Measurements from ENCODE around the gene ODC1. TPM values are rescaled to one million over a fixed set of nuclear protein-coding genes. Genes with fewer than 3 reads are reported as not detected.

ODC1 gene
- total and polyA plus RNA-seq, 12 donors, result 4.1 to 92.8 (median 56.0) TPM

DNA sequence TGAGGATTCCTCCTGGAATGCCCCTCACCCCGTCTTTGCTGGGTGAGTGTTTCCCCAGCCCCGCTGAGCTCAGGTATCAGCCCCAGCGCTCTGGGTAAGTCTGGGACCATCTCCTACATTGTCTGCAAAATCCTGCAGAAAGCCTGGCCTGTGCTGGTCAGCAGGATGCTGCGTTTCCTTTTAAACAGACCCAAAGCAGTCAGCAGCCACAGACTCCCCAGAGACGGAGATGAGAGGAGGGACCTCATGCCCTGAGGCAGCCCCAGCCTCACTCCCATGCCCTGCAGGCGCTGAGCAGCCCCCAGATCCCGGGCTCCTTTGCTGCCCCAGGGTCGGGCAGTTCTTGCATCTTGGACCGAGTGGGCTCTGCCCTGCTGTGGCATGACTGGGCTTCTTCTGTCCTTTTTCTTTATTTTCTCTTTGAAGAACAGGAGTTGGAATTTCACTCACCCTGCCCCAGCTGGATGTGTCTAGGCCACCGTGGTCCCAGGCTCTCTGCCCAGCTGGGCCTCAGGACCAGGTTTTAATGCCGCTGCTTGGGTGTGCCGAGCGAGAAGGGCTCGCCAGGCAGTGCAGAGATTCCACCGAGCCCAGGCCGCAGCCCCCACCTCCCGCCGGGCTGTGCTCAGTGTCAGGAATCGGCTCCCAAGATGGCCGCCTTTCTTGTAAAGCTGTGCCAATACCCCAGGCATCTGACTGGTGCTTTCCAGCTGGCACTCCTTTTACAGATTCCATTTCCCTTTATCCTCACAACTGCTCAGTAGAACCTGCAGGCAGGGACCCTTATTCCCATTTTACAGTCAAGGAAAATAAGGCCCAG is 43.6 kb downstream of the ODC1 start:
- DNase-seq (no peak), ATAC-seq (peak in 6 of 8 donors; percentile 17 to 69 (median 36))
- Histone ChIP-seq H3K27me3 (no peaks in the 10 kb centered on the region), H3K27ac (peak overlapping the region; percentile 9 to 87 (median 70)), H3K36me3 (peaks cover 0 to 3% (median 0%) of the 10 kb centered on the region in 9 donors), H3K4me3 (peak overlapping the region in 3 of 10 donors; percentile 1 to 21 (median 16)), H3K4me1 (peaks cover 23 to 96% (median 80%) of the 10 kb centered on the region in 9 donors), H3K9me3 (no peaks in the 10 kb centered on the region)
- intact Hi-C loops (cut with DNase I), result loop anchor here in 9 of 10 donors (5.0 to 10.0 kb wide), 8 partner anchors 72 to 282 kb away; partner anchors contain the start of genes HPCAL1 (in 4 of the 9) and RRM2 (in 3 of the 9)
- TF ChIP-seq, protein P1, sequence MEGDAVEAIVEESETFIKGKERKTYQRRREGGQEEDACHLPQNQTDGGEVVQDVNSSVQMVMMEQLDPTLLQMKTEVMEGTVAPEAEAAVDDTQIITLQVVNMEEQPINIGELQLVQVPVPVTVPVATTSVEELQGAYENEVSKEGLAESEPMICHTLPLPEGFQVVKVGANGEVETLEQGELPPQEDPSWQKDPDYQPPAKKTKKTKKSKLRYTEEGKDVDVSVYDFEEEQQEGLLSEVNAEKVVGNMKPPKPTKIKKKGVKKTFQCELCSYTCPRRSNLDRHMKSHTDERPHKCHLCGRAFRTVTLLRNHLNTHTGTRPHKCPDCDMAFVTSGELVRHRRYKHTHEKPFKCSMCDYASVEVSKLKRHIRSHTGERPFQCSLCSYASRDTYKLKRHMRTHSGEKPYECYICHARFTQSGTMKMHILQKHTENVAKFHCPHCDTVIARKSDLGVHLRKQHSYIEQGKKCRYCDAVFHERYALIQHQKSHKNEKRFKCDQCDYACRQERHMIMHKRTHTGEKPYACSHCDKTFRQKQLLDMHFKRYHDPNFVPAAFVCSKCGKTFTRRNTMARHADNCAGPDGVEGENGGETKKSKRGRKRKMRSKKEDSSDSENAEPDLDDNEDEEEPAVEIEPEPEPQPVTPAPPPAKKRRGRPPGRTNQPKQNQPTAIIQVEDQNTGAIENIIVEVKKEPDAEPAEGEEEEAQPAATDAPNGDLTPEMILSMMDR (IDR thresholded peaks at IDR 0.05), result no peak
- WGBS, 2 donors, result 70% methylated on average over 20 of the region's 20 CpGs

DNA sequence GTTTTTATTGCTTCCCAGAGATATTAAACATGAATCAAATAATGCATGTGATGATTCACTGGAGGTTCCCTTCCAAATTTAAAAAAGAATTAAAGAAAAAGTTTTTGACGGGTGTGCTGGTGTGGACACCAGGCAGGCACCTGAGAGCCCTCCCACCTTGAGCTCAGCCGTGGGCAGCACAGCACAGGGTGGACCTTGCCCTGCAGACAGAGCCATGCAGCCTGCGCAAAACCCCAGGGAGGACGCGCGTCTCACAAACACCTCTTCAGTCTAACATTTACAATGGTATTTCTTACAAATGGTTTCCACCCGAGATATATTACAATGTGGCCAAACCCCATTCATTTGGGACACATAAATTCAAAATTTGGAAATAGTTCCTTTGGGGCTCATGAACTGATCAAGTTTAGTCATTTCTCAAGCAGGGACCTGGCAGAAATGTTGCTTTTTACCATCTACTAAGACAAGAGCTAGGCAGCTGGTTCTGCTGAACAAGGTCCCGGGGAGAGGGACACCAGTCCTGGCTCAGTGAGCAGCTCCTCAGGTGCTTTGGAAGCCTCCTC is 45.4 kb downstream of the ODC1 start:
- peaks cover 0 to 4% (median 0%) of the 10 kb centered on the region in 9 donors for H3K36me3 ChIP-seq
- WGBS, 2 donors, result 90 to 92% methylated on average over 8 of the region's 8 CpGs
- intact Hi-C loops (cut with DNase I), result loop anchor here in 5 of 10 donors (5.0 to 10.0 kb wide), 4 partner anchors 70 to 278 kb away; partner anchors contain the start of genes HPCAL1 (in 3 of the 5) and RRM2 (in 1 of the 5)
- DNase-seq, result no peak
- no peaks in the 10 kb centered on the region for H3K9me3 ChIP-seq
- H3K4me1 ChIP-seq, result peaks cover 23 to 91% (median 74%) of the 10 kb centered on the region in 9 donors
- TF ChIP-seq, protein P1 (IDR thresholded peaks at IDR 0.05), result no peak
- no peaks in the 10 kb centered on the region for H3K27me3 ChIP-seq
- peak overlapping the region in 1 of 10 donors; percentile 85 for H3K27ac ChIP-seq
- no peak for ATAC-seq
- H3K4me3 ChIP-seq, result no peak overlapping the region

DNA sequence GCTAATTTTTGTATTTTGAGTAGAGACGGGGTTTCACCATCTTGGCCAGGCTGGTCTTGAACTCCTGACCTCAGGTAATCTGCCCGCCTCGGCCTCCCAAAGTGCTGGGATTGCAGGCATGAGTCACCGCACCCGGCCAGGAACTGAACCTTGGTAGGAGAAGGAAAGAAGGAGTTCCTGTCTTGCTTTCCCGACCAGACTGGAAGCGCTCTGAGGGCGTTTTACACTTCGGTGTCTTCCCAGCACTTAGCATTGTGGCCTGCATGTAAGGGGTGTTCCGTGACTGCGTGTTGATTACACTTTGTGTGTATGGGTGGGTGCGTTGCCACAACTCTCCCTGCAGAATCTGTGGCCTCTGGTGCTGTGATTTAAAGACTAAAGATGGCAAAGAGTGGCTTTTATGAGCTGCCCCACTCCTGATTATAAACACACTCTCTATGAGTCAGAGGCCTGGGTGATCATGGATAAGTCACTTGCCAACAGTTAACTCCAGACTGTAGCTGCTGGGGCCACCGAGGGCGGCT is 46.0 kb downstream of the ODC1 start:
- TF ChIP-seq, protein P1 (IDR thresholded peaks at IDR 0.05), result no peak
- Histone ChIP-seq H3K4me3 (no peak overlapping the region), H3K27ac (peak overlapping the region; percentile 46 to 85 (median 70)), H3K9me3 (no peaks in the 10 kb centered on the region), H3K27me3 (no peaks in the 10 kb centered on the region), H3K4me1 (peaks cover 23 to 91% (median 74%) of the 10 kb centered on the region in 9 donors), H3K36me3 (peaks cover 0 to 4% (median 0%) of the 10 kb centered on the region in 9 donors)
- 78 to 80% methylated on average over 14 of the region's 14 CpGs for WGBS, 2 donors
- intact Hi-C loops (cut with DNase I), result loop anchor here in 5 of 10 donors (5.0 to 10.0 kb wide), 4 partner anchors 70 to 277 kb away; partner anchors contain the start of genes HPCAL1 (in 3 of the 5) and RRM2 (in 1 of the 5)
- ATAC-seq (no peak), DNase-seq (no peak)

Data from heart right ventricle (tissue), 16 donors.